Activated naive CD8-positive, alpha-beta T cell treated with anti-CD3 and anti-CD28 coated beads, Interleukin-2, amount 10 ng/mL, durations not matched to agents 7 days and 5 days (primary cell): ENCODE measurements around the gene ZG16. TPM values are rescaled to one million over a fixed set of nuclear protein-coding genes. Genes with fewer than 3 reads are reported as not detected.

Source experiments
- total RNA-seq, 2 experiments: library from RNA; stranded (reverse); gene quantifications; one replicate each; pipeline ENCODE4 v1.2.3, GENCODE V29; 2021

Gene ZG16
- total RNA-seq, 2 experiments from 2014 or later, result not detected

Other genes starting within 250 kb of the ZG16 start
- gene SPN, start 115.0 kb upstream of the ZG16 start, total RNA-seq, result 100 to 1,000 TPM; 255 to 263 TPM
- 10 to 100 TPM in 1 of 2 experiments, 1 to 10 TPM in 1; 7.4 to 10.0 TPM for gene QPRT, start 99.1 kb upstream of the ZG16 start, total RNA-seq
- gene C16orf54, start 32.3 kb upstream of the ZG16 start, total RNA-seq, result 10 to 100 TPM; 84.2 to 88.0 TPM
- gene KIF22, start 12.5 kb downstream of the ZG16 start, total RNA-seq, result 100 to 1,000 TPM; 191 to 199 TPM
- 100 to 1,000 TPM; 395 to 418 TPM for gene MAZ, start 28.3 kb downstream of the ZG16 start, total RNA-seq
- gene PRRT2, start 33.9 kb downstream of the ZG16 start, total RNA-seq, result 1 to 10 TPM; 2.2 to 2.3 TPM
- gene PAGR1, start 37.9 kb downstream of the ZG16 start, total RNA-seq, result 10 to 100 TPM; 29.8 to 34.3 TPM
- 100 to 1,000 TPM; 130 to 136 TPM for gene MVP, start 42.2 kb downstream of the ZG16 start, total RNA-seq
- gene CDIPT, start 85.0 kb downstream of the ZG16 start, total RNA-seq, result 10 to 100 TPM; 65.0 to 74.7 TPM
- gene SEZ6L2, start 121.3 kb downstream of the ZG16 start, total RNA-seq, result not detected
- gene ASPHD1, start 122.2 kb downstream of the ZG16 start, total RNA-seq, result under 1 TPM in 1 of 2 experiments, not detected in 1; 0.42 TPM
- 10 to 100 TPM; 49.7 to 50.0 TPM for gene KCTD13, start 148.0 kb downstream of the ZG16 start, total RNA-seq
- gene TMEM219, start 183.8 kb downstream of the ZG16 start, total RNA-seq, result 10 to 100 TPM; 67.8 to 74.5 TPM
- 10 to 100 TPM; 51.6 to 53.4 TPM for gene TAOK2, start 195.6 kb downstream of the ZG16 start, total RNA-seq
- 10 to 100 TPM; 35.1 to 37.3 TPM for gene HIRIP3, start 217.4 kb downstream of the ZG16 start, total RNA-seq
- 100 to 1,000 TPM; 113 to 118 TPM for gene INO80E, start 218.0 kb downstream of the ZG16 start, total RNA-seq
- not detected for gene DOC2A, start 232.8 kb downstream of the ZG16 start, total RNA-seq
- gene C16orf92, start 244.9 kb downstream of the ZG16 start, total RNA-seq, result not detected